NCI-H2227 (cell line): ENCODE data around the gene ATXN1.

Source experiments
- DNase-seq: peaks from one replicate; lab custom pipeline; 2025; ENCODE audit not compliant: unreplicated experiment; lab: John Stamatoyannopoulos, UW

Gene ATXN1

DNA sequence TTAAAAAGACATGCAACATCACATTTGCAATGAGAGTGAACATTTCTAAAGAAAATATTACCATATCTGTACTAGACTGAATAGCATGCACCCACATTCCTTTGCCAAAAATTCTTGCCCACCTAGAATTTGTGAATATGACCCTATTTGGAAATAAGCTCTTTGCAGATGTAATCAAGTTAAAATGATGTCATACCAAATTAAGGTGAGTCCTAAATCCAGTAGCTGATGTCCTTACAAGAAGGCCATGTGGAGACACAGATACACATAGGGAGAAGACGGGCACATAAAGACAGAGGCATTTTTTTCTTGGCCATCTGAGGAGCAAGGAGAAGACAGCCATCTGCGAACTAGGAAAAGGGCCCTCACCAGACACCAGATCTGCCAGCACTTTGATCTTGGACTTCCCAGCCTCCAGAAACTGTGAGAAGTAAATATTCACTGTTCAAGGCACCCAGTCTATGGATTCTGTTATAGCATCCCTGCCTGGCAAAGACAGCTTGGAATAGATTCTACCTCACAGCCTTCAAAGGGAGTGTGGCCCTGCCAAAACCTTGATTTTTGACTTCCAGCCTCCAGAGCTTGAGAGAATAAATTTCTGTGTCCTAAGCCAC lies 22.8 kb upstream of the ATXN1 start:
- DNase-seq = no peak

DNA sequence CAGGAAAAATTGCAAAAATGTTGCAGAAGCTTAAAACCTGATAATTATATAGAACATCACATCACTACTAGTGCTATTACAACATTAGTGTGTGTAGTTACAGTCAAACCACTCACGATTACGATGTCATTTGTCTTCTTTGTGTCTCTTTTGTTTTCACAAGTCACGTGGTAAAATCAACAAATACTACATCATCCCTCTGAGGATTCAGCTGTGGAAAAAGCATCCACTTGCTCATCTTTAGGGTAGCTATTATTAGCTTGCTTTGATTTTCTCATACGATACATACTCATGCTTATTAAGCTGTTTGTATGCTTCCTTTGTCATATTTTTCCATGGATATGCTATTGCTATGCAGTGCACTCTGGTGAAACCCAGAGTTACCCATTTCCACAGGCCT lies 22.2 kb upstream of the ATXN1 start:
- DNase-seq = no peak

DNA sequence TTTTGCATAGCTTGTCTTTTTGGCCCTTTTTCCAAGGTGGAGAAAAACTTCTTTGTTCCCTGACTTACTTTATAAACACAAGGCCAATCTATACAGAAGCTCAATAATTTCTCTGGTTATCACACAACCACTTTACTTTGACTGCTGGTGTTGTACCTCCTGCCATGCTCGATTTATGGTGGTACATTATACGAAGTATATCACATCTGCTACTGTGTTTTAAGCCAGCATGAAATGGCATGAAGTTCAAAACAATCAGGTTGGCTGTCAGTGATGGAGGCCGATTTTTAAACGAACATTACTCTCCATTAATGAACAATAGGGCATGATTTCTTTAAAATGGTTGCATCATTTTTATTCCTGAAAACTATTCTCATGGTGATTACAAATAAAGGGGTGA lies 21.0 kb upstream of the ATXN1 start:
- no peak for DNase-seq

DNA sequence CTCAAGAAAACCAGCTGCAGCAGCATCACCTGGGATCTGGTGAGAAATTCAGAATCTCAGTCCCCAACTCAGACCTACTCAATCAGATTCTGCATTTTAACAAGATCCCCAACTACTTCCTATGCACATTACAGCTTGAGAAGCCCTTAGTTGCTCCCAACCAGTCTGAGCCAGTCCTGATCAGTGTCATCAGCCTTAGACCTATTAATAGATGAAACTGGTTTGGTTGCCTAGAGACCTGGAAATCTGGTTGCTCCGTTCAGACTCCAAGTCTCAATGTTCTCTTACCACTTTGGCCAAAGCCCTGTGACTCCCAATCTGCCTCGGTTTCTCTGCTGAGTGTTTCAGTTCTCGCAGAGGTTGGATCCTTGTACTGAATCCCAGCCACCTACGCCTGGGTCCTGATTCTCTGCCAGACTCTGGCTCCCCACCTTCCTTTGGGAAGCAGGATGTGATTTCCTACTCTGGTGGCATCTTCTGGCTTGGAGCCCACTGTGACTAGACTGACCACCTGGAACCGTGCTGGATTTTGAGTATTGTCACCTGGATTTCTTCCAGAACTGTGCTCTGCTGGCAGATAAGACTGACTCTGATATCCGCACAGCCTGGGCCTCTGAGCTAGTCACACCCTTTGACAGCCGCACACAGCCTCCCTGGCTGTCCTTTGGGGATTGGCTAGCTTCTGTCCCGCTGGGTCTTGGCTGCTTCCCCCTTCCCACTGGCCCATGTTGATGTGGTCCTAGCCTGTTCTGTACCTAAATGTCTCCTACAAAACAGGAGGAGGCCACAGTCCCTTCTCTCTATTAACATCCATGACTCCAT lies 20.3 kb upstream of the ATXN1 start:
- no peak for DNase-seq

DNA sequence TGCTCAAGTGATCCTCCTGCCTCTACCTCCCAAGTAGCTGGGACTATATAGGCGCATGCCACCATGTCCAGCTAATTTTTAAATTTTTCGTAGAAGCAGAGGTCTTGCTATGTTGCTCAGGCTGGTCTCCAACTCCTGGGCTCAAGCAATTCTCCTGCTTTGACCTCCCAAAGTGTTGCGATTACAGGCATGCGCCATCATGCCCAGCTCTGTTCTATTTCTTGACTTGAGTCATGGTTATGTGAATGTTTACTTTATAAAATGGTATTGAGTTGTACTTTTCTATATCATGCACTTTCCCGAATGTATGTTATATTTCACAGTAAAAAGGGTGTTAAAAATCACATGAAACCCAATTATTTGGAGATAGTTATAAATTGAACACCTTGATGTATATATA lies 17.3 kb upstream of the ATXN1 start:
- DNase-seq = no peak

DNA sequence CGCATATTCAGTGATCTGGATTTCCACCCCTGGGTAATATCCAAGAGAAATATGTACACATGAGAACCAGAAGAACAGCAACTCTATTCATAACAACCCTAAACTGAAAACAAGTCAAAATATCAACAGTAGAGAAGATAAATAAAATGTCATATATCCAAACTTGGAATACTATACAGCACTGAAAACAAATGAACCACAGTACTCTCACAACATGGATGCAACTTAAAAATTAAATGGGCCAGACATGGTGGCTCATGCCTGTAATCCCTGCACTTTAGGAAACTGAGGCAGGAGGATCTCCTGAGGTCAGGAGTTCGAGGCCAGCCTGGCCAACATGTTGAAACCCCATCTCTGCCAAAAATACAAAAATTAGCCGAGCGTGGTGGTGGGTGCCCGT lies 16.5 kb upstream of the ATXN1 start:
- DNase-seq = no peak

DNA sequence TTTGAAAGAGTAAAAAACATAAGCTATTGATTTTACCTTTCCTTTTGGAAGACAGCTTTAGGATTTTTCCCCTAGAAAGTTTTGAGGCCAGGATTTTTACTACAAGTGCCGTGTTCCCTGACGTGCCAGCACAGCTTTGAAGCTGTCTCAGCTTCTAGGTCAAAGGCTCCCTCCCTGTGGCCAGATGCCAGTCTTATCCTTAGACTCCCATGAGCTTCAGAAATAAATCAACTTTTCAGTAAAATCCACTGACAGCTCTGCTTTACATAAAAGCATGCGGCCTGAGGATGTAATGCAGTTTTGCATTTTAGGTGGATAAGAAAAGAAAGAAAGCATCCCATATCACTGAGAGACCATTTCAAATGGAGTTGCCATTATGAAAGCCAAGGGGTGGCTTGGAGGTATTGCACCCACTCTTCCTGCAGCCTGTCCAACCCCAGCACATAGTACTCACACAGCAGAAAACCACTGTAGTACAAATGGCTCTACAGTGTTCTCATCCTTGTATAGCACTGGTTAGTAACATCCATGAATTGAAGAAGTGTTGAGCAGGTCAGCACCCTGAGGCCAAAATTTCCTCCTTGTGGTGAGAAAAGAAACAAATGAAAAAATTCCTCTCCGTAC lies 15.2 kb upstream of the ATXN1 start:
- DNase-seq = no peak

DNA sequence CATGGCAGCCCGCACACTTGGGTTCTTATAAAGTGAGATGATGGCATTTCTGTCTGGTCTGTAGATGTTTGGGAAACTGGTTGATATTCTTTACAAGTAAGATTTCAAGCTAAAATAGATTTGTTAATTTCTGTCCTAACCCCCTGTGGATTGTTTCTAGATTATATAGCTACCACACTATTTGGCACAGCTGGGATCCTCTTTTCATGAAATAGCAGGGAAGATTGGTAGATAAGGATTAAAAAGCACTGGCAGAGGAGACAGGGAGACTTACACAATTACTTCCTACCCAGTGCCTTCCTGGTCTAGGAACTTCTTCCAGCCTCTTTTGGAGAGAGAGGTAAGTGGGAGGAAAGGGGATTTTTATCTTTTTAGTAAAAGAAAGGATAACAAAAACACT lies 13.2 kb upstream of the ATXN1 start:
- no peak for DNase-seq

DNA sequence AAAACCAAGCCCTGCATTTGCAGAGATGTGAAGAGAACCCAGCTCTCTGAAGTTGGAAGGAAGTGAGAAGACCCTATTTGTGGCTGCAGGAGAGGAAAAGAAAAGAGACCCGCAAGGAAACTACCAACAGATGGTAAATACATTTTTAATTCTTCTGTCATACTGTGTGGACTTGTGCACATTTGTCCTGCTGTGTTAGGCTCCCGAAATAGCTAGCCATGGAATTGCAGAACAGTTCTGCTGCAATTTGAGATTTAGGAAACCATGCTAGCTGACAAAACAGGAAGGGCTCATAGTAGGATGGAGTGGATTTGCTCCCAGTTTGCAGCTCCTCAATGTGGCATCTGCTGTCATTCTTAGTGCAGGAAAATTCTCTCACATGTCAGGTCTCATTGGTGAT lies 12.1 kb upstream of the ATXN1 start:
- DNase-seq = no peak

DNA sequence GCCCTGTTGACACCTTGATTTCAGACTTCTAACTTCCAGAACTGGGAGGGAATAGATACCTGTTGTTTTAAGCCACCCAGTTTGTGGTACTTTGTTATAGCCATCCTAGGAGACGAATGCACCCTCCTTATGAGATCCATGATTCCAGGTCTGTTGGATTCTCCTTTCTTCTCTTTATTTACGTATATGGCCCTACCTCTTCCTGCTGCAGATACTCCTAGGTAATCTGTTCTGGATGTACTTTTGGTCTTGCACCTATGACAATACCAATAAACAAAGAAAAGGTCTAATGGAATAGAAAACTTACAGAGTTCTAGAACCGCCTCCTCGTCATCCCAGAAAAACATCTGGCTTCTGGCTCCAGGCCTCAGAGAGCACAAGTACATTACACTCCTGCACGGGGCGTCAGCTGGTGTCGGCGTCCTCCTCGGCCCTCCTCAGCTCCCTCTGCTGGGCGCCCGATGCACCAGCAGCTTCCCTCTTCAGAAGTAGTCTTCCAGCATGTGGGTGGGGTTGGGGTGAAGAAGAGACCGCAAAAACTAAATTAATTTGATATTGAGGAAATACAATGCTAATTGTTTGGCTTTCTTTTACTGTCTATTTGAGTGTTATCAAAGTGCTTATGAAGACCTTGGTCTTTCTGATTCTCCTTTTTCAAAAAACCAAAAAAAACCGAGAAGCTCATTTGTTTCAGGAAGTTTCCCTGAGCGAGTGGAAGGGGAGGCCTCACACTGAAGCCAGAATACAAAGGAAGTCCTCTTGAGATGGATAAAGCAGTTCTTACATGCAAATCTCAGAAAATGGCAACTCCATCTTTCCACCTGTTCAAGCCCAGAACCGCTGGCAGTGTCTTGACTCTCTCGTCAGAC lies 9.7 kb upstream of the ATXN1 start:
- DNase-seq = peak; percentile 5

DNA sequence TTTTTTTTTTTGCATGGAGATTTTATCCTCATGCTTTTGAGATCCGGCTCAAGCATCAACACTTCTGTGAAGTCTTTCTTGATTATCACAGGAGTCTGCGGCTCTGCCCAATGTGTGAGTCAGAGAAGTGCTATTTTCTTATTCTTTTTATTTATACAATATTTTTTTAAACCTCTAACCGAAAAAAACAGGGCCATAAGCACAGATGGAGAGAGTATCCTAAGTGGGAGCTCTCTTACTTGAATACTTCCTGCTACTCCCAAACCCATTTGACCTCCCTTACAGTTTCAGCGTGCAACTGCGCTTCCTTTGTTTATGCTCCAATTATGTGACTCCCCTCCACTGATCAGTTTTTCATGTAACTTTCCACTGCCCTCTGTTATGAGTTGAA lies 8.7 kb upstream of the ATXN1 start:
- DNase-seq = no peak

DNA sequence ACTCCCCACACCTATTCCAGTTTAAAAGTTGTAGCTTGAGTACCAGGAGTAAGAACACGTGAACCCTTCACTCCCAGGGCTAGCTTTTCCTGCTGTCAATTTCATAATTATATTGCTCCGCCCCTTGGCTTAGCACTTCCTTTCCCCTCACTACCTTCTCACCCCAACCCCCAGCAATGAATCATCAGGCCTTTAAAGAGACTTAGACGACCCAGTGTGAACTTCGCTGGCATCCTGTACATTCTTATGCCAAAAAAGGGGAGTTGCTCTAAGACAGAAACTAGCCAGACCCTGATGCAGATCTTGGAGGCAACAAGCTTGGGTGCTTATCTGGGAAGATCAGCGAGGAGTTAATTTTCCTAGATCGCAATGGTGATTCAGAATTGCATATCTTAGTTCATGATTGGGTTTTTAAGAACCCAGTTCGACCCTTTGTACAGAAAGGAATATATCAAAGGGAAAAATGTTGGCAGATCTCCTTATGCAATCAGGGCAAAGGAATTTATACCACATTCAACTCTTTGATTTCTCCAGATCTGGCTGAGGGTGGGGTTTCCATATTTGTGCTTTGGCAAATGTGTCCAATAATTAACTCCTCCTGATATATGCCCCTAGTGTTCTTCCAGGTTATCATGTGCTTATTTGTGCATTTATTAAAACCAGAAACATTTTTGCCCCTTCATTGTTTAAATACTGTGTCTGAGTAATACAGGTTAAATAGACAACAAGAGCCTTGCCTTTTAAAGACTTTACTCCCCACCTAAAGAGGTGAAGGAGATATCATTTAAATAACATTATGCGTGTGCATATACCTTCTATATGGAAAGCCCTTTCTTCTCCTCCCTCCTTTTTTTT lies 8.1 kb upstream of the ATXN1 start:
- no peak for DNase-seq

DNA sequence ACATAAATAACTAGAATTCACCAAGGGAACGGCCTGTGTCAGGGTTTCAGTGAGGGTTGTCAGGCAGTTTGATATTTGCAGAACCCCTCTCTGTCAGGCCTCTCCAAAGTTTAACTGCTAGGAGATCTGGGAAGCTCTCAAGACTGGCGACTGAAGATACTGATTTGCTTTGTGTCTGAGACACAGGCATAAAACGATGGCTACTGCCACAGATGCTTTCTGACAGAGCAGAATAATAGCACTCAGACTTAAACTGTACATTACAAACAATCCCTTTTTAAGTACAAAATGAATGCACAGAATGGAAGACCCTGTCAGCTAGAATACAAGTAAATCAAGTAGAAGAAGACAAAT lies 7.2 kb upstream of the ATXN1 start:
- DNase-seq = no peak

DNA sequence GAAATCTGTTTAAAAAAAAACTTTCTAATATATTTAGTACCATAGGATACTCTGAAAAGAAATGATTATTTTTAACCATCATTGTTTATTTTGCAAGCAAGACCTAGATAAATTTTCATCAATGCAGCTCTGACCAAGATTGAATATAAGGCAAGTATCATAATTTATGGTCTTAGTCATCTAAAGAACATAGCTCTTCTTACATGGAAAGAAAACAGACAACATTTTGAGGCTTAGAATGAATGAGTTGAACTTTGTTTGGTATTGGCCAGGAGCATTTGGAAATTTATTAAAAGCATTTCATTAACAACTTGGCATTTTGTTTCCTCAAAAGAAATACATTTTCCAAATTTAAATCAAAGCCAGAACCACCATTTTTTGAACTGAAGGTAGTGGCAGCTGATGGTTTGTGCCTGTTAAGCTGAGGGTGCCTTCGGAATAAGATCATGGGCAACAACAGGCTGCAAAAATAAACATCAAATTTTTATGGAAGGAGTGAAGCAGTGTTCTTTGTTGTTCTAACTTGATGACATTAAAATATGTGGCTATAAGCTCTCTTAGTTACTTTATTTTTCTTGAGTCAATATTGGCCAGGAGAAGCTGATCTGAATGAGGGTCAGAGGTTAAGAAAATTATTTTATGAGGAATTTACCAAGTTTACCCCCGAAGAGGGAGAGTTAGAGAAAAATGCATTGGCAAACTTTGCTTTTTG lies 6.7 kb upstream of the ATXN1 start:
- no peak for DNase-seq

DNA sequence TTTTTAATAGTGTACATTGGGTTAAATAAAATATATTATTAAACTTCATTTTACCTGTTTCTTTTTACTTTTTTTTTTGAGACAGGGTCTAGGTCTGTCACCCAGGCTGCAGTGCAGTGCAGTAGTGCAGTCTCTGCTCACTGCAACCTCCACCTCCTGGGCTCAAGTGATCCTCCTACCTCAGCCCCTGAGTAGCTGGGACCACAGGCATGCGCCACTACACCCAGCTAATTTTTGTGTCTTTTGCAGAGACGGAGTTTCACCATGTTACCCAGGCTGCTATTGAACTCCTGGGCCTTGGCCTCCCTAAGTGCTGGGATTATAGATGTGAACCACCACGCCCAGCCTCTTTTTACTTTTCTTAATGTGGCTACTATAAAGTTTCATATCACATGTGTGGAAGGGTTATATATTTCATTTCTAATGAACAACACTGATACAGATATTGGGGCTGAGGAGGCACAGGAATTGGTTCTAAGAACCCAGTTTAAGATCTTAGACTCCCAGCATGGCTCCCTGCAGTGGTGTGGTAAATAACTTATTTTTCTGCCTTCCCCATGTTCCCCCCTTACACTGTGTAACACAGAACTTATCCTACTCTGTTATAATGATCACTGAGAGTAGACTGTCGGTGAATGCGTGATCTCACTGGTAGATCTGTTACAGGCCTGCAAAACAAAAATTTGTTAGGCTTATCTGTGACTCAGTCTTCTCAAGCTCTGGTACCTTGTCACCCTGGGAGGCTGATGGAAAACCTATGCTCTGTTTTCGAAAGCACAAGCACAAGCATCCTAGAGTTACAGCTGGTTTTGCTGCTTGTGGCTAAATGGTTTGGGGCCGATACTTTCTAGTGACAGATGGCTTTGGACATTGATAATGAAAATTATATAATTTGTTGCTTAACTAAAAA lies 5.8 kb upstream of the ATXN1 start:
- no peak for DNase-seq

DNA sequence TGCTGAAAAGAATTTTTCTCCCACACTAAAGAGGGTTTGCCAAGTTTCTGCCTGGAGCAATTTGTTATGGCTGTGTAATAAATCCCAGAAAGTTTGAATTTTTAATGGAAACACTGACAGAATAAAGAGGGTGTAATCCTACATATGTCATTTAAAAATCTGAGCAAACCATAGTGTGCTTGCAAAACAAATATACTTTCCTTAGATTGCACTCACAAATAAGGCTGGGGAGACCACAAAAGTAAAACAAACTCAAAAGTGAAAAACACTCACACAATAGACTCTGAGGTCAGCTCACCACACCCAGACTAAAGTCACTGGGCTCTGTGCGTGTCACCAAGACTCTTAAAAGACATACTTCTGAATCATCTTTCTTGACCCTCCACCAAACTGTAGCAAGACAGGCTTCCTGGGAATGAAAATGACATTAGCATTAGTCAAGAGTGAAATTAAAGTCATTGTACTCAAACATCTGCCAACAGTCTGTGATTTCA lies 4.8 kb upstream of the ATXN1 start:
- no peak for DNase-seq

DNA sequence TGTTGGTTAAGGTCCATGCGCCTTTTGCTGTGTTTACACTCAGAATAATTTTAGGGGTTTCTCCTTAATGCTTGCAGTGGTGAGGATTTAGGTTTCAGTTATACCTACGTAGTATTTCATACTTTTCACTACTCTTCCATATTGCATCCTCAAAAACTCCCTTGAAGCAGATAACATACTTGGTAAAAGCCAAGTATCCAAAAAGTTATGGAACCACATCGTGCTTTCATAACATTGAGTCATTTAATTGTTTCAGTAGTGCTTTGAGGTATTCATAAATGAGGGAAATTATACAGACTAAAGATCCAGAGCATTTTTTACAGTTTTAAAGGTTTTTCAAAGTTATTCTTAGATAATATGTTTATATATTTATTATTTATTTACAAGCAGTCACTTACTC lies 4.0 kb upstream of the ATXN1 start:
- DNase-seq = no peak

DNA sequence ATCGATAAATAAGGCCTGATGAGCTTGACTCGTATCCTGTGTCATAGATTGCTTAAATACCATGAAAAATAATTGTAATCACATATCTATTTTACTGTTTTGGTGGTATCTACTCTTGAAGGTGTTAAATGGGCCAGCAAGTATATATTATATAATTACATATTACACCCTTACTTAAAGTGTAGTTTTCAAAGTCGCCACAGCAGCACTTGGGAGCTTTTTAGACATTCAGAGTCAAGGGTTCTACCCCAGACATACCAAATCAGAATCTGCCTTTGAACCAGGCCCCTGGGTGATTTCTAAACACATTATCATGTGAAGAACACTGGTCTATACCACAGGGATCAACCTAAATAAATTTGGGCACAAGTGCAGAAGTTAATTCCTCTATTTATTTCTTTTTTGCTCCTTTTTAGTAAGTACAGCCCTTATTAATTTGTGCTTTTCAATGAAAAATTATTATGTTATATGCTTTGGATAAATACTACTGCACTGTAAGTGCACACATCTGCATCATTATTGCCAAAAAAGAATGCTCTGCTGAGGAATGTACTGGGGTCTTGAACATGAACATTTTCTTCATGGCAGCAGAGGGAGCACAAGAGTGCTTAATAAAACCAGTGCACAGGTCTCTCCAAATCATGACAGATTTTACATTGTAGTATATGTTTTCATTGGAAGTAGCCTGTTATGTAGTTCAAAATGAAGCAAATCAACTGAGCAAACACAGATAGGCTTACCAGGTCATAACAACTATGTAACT lies 3.1 kb upstream of the ATXN1 start:
- DNase-seq = no peak
